ENCODE results near the gene XYLT1.

GRCh38 chr16:17144431-17144830 lies 326.3 kb downstream of the XYLT1 start:
- TF ChIP-seq, protein P1, sequence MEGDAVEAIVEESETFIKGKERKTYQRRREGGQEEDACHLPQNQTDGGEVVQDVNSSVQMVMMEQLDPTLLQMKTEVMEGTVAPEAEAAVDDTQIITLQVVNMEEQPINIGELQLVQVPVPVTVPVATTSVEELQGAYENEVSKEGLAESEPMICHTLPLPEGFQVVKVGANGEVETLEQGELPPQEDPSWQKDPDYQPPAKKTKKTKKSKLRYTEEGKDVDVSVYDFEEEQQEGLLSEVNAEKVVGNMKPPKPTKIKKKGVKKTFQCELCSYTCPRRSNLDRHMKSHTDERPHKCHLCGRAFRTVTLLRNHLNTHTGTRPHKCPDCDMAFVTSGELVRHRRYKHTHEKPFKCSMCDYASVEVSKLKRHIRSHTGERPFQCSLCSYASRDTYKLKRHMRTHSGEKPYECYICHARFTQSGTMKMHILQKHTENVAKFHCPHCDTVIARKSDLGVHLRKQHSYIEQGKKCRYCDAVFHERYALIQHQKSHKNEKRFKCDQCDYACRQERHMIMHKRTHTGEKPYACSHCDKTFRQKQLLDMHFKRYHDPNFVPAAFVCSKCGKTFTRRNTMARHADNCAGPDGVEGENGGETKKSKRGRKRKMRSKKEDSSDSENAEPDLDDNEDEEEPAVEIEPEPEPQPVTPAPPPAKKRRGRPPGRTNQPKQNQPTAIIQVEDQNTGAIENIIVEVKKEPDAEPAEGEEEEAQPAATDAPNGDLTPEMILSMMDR (conservative IDR thresholded peaks at IDR 0.05; ENCODE audit: low read length): no peak
- no peak for TF ChIP-seq EZH2phosphoT487 (IDR thresholded peaks at IDR 0.05; ENCODE audit: borderline replicate concordance)

All from Loucy (cell line).